T-helper 2 cell (primary cell): ENCODE data around the gene CSTPP1.
A peak's percentile ranks its signal among the peaks of the same experiment; 100 is the strongest.

Experiments
- DNase-seq, 5 experiments: peaks; one replicate each; pipeline versions ENCODE4 v3.0.0 to v3.0.0-alpha.2; 2012 to 2022
- total RNA-seq, 2 donors: gene quantifications; one replicate each; lab custom pipeline; 2026; lab: John Stamatoyannopoulos, UW

Gene CSTPP1, protein sequence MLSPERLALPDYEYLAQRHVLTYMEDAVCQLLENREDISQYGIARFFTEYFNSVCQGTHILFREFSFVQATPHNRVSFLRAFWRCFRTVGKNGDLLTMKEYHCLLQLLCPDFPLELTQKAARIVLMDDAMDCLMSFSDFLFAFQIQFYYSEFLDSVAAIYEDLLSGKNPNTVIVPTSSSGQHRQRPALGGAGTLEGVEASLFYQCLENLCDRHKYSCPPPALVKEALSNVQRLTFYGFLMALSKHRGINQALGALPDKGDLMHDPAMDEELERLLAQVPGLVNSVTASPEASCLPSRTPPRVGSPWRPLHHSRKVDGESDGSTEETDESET
- 4.1 to 8.8 reads per million in 2 donors for total RNA-seq

DNA sequence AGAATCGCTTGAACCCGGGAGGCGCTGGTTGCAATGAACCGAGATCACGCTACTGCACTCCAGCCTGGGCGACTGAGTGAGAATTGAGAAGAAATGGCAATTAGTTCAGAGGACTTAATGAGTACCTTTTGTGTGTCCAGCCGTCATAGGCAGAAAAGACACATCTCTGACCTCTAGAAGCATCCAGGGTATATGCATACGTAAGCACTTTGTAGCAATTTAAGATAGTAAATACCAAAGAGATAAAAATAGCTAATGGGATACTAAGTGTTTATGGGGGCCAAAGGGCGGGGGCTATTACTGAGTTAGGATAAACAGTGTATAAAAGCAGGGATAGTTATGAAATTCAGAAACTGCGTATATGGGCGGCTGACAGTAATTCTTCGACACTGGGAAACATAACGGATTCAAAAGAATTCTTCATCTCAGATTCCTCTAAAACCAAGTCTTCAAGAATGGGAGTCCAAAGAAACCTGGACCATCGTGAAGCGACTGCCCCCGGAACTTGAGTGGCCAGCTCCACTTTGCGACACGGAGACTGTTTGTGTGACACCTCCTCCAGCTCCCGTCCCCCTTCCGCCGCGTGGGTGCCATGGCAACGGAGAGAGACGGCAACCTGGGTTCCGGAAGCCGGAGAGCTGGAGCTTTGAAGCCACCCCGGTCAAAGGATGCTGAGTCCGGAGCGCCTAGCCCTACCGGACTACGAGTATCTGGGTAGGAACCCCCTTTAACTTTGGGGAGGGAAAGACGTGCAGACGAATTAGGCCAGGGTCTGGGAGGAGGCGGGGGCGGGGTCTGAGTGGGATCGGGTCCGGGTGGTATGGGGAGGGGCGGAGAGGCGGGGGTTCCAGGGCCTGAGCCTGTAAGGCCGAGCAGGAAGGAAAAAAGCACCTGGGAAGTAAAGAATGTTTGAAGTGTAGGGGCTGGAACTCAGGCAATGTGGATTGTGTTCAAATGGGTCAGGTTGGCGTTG lies at the start of gene CSTPP1:
CSTPP1 (plus strand) TSS at position 624 of the 973 bp plus-strand sequence; CDS start at position 669, 45 bp downstream.
- peak; percentile 76 to 94 (median 88) for DNase-seq

DNA sequence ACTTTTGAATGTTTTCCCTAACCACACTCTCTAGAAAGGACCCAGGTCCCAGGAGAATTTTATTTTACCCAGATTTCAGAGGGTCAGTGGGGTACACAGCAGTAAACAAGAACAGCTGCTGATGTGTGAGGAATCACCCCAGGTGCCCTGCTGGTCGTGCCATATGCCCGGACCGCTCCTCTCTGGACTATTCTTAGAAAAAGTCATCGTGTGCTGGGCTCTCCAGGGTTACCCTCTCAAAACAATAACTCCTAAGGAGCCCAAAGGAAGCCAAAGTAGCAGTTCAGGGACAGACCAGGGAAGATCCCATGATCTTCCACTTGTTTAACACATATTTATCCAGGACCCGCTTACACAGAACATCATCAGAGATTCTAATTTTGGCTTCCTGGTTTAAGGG lies 47.9 kb upstream of the CSTPP1 start:
- no peak for DNase-seq

DNA sequence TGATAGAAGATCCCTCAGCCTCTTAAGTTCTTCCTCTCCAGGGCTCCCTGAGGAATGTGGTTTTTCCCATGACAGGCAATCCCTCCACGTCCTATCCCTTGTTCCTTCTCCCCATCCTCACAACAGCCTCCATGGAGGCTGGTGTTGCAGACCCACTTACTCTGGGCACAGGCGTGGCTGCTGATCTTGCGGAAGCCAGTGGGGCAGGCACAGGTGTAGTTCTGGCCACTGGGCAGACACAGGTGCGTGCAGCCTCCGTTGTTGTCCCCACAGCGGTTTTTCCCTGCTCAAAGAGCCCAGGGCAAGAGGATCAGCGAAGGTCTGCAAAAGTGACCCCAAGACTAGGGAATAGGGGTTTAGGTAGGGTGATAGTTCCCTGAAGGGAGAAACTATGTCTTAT lies 47.3 kb upstream of the CSTPP1 start:
- DNase-seq: no peak

DNA sequence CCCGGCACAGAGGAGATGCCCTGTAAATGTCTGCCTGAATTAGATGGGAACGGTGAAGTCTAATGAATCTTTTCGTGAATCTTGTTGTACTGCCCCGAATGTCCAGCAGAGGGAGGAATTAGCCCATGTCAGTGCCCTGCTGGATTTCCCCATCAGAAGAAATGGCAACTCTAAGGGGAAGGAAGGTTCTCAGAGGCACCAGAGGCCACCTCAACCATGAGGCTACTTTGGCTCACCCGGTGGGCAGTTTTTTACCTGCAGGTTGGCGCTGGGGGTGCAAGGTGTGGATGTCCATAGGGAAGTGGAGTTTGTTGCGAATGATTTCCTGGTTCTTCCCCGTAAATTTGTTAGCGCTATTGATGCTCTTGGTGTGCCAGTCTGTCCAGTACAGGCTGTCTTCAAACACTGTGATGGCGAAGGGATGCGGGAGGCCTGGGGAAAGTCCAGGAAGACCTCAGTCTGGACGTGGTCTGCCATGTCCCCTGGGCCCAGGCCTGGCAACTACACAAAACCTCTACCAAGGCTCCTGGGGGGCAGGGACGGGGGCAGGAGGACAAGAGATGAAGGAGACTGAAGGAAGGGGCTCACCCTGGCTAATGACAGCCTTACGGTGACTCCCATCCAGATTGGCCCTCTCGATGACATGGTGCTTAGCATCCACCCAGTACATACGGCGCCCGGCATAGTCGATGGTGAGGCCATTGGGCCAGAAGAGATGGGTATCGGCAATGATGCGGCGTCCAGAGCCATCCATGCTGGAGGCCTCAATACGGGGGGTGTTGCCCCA lies 46.7 kb upstream of the CSTPP1 start:
- peak in 4 of 5 experiments; percentile 38 to 66 (median 56) for DNase-seq

DNA sequence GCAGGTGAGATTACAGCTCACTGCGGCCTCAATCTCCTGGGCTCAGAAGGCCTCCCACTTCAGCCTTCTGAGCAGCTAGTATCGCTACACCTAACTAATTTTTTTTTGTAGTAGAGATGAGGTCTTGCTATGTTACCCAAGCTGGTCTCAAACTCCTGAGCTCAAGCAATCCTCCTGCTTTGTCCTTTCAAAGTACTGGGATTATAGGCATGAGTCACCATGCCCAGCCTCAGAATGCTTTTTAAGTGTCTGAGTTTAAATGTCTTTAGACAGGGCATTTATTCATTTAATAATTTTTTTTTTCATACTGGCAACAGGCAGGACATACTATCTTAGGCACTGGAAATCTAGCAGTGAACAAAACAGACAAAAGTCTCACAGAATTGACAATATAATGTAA lies 45.9 kb upstream of the CSTPP1 start:
- DNase-seq: no peak

DNA sequence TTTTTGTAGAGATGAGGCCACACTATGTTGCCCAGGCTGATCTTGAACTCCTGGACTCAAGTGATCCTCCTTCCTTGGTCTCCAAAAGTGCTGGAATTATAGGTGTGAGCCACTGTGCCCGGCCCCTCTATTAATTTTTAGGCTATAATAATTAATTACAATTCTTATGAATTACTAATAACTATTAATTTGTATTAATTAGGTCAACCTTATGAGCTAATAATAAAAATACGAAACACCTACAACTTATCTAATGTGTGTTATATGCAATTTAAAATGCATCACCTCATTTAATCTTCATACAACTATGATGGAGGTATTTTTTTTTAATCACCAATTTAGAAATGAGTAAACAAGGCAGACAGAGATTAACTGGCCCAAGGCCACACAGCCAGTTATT lies 44.5 kb upstream of the CSTPP1 start:
- no peak for DNase-seq

DNA sequence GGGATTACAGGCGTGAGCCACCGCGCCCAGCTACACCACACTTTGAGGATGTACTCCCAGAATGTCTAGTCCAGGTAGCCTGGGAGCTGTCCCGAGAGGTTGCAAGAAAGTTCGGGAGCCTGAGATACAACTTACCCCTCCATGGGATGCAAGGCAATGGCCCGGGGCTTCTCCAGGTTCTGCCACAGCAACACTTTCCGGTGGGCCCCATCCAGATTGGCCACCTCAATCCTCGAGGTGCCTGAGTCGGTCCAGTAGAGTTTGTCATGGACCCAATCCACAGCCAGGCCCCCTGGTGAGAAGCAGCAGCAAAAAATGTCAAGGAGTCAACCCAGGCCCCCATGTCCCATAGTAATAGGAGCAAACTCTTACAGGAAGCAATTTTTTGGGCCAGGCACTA lies 43.7 kb upstream of the CSTPP1 start:
- DNase-seq: no peak

DNA sequence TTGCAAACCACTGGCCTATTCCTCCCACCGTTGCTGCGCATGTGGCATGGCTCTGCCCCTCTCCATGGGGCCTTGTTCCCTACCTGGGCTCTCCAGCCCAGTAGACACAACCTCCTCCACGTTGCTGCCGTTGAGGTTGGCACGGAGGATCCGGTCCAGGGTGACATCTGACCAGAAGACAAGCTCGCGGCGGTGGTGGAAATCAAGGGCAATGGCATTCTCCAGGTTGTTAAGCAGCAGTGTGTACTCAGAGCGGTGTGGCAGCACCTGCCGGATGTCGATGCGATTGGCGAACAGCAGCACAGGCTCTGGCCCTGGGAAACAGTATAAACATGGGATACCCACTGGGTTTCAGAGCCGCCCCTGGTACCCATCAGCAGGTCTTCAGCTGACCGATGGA lies 42.1 kb upstream of the CSTPP1 start:
- DNase-seq: no peak

DNA sequence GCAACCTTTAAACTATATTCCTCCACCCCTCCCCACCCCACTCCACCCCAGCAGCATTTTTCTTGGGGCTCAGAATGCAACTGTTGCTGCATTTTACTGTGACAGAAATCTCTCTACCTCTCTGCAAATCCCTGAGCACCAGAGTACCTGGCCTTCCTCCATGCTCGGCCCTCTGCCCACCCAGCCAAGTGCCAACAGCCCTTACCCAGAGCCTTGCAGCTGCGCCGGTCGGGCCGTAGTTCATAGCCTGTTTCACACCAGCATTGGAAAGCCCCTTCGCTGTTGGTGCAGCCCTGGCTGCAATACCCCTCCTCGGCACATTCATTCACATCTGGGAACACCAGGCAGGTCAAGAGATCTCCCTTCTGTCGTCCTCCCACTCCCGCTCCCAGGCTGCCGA lies 41.6 kb upstream of the CSTPP1 start:
- DNase-seq: no peak

DNA sequence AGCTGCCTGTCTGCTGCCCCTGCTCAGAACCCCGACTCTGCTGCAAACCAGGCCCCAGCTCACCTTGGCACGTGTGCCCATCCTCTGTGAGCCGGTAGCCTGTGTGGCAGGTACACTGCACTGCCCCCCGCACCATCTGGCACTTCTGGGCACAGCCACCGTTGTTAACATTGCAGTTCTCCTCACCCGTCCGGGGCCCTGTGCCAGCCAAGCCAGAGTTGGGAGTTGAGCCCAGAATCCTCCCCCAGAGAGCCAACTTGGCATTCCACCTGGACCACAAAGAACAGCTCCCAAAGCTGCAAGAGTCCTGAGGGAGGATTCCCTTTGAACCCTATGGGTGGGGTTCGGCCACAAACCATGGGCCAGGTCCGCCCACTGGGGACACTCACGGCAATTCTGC lies 40.7 kb upstream of the CSTPP1 start:
- DNase-seq: no peak

DNA sequence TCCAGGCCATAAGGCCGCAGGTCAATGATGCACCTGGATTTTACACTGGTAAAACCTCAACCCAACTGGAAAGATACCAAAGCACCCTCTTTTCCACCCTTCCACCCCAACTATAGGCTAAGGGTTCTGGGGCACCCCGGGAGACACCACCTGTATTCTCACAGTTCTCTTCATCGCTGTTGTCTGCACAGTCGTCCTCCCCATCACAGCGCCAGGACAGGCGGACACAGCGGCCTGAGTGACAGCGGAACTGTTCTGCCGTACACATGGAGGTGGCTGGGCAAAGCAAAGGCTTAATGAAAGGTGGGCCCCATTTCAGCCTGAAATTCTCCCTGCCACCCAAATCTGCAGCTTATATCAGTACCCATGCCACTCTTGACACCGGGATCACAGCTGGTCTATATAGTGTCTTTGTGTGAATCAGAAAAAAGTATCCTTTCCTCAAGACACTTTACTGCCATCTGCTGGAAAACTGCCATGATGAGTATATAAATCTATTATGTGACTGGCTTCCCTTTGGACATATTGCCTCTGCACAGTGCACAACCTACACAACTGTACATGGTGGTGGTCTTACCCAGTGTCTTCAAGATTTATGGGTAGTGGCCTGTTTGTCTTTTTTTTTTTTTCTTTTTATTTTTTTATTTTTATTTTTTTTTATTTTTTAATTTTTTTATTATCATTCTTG lies 39.7 kb upstream of the CSTPP1 start:
- peak in 1 of 5 experiments; percentile 54 for DNase-seq

DNA sequence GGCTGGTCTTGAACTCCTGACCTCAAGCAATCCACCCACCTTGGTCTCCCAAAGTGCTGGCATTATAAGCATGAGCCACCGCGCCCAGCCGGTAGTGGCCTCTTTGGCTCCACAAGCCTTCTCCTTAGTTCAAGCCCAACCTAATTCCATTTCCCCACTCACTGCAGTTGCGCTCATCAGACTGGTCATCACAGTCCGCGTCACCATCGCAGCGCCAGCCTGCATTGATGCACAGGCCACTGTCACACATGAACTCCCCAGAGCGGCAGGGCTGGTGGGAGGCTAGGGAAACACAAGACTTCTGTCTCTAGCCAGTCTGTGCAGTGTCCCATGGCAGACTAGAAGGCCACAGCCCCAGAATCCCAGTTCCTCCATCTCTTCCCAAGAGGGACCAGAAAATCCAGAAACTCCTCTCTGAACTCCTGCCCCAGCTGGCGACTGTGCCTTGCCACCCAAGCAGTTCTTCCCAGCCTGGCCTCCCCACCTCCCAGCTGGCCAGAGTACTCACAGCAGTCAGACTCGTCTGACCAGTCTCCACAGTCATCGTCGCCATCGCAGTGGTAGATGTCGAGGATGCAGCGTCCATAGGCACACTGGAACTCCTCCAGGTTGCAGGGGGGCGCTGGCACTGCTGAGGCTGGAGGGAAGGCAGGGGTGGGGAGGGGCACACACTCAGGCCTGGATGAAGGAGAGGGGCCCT lies 38.0 kb upstream of the CSTPP1 start:
- no peak for DNase-seq

DNA sequence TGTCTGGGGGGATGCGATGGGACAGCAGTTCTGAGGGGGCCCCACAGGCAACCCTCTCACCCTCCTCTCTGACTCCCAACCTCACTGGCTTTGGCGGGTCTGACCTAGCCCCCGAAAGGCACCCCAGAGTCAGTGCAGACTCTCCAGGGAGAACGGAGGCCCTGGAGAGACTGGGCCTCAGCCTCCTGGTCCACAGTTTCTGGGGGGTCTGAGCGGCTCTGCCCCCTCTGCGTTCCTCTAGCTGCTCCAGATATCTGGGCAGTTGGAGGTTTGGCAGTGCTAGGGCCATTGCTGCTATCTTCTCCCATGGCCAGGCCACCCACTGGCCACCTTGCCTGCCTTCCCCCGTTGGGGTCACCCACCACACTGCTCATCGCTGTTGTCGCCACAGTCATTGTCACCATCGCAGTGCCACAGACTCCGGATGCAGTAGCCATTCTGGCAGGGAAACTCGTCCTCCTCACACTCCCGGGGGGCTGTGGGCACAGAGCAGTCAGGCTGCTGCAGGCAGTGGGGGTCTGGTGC lies 37.0 kb upstream of the CSTPP1 start:
- no peak for DNase-seq

DNA sequence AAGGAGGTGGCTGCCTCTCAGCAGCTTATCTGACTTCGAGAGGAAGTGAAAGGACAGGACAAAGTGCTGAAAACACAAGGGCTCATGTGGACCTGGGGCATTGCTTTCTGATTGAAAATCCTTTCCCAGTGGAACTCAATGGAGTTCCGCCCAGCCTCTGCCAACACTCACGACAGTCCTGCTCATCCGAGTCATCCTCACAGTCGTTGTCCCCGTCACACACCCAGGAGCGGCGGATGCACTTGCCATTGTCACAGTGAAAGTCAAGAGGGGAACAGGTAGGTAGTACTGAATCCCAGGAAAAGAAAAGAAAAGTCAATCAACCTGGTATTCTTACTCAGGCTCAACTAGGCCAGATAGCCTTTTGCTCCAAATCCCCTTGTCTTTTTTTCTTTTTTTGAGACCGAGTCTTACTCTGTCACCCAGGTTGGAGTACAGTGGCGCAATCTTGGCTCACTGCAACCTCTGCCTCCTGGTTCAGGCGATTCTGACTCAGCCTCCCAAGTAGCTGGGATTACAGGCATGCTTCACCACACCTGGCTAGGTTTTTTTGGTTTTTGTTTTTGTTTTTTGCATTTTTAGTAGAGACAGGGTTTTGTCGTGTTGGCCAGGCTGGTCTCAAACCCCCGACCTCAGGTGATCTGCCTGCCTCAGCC lies 36.3 kb upstream of the CSTPP1 start:
- DNase-seq: no peak

DNA sequence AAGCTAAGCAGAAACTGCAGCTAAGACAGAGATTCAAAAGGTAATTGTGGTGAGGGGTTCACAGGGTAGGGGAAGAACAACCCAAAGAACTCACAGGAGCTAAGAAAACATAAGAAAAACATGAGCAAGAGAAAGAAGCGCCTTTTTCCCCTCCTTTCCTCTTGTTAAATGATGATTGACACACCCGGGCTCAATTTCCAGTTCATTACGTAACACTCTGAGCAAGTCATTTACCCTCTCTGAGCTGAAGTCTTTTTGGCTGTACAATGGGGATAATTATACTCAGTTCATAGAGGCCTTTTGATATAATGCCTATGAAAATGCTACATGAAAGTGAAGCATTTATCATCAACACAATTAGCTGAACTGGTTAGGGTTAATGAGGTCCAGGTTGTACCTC lies 35.4 kb upstream of the CSTPP1 start:
- no peak for DNase-seq

DNA sequence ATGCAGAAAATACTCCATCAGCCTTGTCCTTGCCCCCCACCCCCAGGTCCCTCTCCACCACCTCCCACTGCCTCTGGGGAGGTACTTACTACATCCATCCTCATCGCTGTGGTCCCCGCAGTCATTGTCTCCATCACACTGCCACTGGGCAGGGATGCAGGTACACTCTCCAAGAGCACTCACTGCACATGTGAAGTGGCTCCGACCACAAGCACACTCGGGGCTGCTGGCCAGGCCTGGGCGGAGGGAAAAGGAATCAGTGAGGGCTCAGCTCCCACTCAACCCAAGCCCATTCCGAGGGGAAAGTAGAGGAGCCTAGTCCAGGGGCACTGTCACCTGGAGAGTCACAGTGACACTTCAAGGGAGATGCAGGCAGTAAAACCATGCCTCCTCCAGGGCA lies 33.9 kb upstream of the CSTPP1 start:
- DNase-seq: no peak

DNA sequence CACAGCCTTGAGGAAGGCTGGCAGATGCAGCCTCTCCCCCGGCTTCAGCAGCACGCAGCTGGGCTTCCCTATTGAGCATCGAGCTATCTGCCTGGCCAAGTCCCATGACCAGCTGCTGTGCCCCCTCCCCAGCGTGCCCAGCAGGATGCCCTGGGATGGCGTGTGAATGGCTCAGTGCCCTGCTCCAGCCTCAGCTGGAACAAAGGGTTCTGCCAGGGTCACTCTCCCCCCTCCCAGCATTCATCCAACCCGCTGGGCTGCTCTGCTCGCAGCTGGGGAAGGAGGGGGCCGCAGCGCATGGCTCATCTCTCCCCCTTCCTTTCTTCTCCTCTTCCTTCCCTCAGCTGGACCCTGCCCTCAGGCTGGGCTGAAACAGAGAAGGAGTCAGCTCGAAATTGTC lies 32.7 kb upstream of the CSTPP1 start:
- no peak for DNase-seq

DNA sequence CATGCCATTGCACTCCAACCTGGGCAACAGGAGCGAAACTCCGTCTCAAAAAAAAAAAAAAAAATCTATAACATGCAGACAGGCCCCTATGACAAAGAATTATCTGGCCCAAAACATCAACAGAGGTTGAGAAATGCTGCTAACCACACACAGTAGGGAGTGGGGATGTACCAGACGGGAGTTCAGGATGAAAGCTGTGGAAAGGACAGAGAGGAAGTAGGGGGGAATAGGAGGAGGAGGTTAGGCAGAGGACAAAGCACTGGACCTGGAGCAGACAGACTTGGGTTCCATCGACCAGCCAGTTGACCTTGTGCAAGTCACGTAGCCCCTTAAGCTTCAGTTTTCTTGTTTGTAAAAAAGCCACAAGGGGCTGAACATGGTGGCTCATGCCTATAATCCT lies 30.8 kb upstream of the CSTPP1 start:
- DNase-seq: no peak

DNA sequence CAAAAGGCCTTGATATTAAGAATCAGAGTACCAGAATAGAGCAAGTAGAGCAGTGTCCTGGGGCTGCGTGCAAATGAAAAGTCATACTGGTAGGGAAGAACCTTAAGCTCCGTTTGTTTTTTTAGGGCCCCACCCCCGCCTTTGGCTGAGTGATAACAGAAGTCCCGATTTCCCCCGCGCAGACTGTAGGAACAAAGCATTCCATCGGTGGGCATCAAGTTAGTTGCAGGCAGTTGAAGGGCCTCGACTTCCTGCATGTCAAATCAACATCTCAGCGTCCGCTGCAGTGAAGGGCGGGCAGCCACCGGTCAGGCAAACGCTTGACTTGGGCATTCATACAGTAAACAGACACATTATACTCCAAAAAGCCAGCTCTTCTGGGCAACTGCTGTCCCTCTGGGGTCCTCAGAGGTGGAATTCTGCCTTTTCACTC lies 29.9 kb upstream of the CSTPP1 start:
- DNase-seq: no peak

DNA sequence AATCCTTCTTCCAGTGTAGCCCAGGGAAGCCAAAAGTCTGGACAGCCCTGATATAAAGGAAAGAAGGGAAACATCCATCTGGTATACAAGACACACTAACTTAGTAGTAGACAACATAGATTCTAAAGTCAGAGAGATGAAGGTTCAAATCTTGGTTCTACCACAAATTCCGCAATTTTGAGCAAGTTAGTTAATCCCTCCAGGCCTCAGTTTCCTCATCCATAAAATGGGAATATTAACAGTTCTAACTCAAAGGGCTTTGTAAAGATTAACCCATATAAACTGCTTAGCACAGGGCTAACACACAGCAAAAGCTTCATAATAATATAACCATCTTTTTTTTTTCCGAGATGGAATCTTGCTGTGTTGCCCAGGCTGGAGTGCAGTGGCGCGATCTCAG lies 29.0 kb upstream of the CSTPP1 start:
- DNase-seq: no peak
